Fibroblast of the aortic adventitia (primary cell): ENCODE data around the gene ZNF341. TPM values are rescaled to one million over a fixed set of nuclear protein-coding genes. Genes with fewer than 3 reads are reported as not detected.

Experiments
- DNase-seq: peaks from one replicate; pipeline ENCODE4 v3.0.0-alpha.2; 2010; ENCODE audit warnings: low read depth
- H3K4me3 ChIP-seq: 2 replicates; pipeline ENCODE4 v1.5.1; 2011; ENCODE audit warnings: low read depth, mild to moderate bottlenecking, control low read depth, low read length, moderate library complexity
- total RNA-seq: library from RNA; depleted of rRNA; stranded (reverse); fragments of >200 nt; gene quantifications from 2 replicates; pipeline ENCODE4 v1.2.3, GENCODE V29; 2012; ENCODE audit warnings: low replicate concordance
- TF ChIP-seq, protein P1 (sequence below): IDR thresholded peaks from 2 replicates; pipeline ENCODE4 v1.5.1; 2011; ENCODE audit warnings: mild to moderate bottlenecking, low read length, control low read depth, inconsistent platforms; ENCODE audit not compliant: insufficient read depth

The ZNF341 gene
- total RNA-seq, 1 donor: 1.5 TPM

DNA sequence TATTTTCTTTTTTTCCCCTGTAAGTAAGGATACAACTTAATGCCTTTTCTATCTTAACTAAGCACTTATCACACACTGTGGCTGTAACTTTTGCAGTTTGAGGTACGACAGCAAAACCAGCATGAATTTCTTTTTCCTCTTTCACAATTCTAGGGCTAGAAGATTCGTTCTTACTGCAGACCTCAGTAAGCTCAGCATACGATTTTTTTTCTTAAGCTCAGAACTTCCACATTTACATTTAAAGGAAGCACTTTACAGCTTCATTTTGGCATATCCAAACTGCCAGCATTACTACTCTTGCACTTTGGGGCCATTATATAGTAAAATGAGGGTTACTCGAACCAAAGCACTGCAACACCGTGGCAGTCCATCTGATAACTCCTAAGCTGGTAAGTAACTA lies 78.5 kb downstream of the ZNF341 start:
- H3K4me3 ChIP-seq: no peak overlapping the region
- DNase-seq: no peak
- TF ChIP-seq, protein P1, sequence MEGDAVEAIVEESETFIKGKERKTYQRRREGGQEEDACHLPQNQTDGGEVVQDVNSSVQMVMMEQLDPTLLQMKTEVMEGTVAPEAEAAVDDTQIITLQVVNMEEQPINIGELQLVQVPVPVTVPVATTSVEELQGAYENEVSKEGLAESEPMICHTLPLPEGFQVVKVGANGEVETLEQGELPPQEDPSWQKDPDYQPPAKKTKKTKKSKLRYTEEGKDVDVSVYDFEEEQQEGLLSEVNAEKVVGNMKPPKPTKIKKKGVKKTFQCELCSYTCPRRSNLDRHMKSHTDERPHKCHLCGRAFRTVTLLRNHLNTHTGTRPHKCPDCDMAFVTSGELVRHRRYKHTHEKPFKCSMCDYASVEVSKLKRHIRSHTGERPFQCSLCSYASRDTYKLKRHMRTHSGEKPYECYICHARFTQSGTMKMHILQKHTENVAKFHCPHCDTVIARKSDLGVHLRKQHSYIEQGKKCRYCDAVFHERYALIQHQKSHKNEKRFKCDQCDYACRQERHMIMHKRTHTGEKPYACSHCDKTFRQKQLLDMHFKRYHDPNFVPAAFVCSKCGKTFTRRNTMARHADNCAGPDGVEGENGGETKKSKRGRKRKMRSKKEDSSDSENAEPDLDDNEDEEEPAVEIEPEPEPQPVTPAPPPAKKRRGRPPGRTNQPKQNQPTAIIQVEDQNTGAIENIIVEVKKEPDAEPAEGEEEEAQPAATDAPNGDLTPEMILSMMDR: no peak

DNA sequence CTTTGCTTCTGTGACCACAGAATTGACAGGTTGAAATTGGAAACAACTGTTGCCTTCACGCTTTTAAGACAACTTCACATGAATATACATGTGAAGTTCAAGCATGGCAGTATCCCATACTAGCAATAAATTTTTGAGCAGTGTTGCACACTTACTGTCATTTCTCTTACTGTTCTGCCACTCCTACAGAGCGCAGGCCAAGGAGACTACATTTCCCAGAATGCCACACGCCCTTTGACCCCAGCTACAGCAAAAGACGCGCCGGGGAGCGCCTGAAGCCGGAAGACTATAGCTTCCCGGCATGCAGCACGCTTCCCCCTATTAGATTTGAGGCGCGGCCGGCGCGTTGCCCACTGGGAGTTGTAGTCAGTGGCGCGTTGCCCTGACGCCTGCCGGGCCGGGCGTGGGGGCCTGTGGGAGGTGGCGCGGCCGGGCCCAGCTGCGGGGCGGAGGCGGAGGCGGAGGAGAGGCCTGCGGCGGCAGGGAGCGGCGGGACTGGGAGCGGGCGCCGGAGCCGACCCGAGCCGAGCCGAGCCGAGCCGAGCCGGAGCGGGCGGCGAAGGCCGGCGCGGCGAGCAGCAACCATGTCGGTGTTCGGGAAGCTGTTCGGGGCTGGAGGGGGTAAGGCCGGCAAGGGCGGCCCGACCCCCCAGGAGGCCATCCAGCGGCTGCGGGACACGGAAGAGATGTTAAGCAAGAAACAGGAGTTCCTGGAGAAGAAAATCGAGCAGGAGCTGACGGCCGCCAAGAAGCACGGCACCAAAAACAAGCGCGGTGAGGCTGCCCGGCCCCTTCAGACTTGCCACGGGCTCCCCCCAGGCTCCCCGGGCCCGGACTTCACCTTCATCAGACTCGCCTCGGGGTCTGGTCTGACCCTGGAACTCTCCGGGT lies 79.3 kb downstream of the ZNF341 start, which contains the start of gene CHMP4B:
Gene CHMP4B, plus strand, starts transcription at position 464 of the 891 bp plus-strand sequence. Its CDS starts 121 bp downstream, at position 585.
- peak within 1 kb of the TSS; percentile 99 for H3K4me3 ChIP-seq
- DNase-seq: peak; percentile 98
- TF ChIP-seq, protein P1: no peak

- H3K4me3 ChIP-seq: peak overlapping the region; percentile 99
- DNase-seq: no peak
- TF ChIP-seq, protein P1: no peak
Measured at GRCh38 chr20:33811776-33812151, 80.0 kb downstream of the ZNF341 start.

- peak overlapping the region; percentile 99 for H3K4me3 ChIP-seq
- DNase-seq: peak; percentile 81
- TF ChIP-seq, protein P1: no peak
Measured at GRCh38 chr20:33812152-33812849, 80.5 kb downstream of the ZNF341 start.

DNA sequence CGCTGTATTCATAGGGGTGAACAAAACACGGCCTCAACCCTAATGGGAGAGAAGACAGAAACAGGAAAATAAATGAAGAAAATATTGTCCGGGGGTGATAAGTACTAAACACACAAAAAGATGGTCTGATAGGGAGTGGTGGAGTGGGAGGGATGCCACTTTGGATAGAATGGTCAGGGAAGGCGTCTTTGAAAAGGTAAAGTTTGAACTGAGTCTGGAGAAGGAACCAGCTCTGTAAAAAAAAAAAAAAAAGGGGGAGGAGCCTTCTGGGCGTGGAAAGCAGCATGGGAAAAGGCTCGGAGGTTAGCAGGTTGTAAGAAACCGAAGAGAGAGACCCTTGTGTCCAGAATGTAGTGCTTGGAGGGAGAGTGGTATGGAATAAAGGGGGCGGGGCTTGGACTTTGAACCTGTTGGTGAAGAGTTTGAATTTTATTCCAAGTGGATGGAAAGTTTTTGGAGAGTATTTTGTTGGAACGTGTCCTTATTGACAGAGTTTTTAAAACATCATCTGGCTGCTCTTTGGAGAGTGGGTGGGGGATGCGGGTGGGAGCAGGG lies 81.2 kb downstream of the ZNF341 start:
- peak; percentile 27 for DNase-seq
- peak overlapping the region; percentile 99 for H3K4me3 ChIP-seq
- TF ChIP-seq, protein P1: no peak

DNA sequence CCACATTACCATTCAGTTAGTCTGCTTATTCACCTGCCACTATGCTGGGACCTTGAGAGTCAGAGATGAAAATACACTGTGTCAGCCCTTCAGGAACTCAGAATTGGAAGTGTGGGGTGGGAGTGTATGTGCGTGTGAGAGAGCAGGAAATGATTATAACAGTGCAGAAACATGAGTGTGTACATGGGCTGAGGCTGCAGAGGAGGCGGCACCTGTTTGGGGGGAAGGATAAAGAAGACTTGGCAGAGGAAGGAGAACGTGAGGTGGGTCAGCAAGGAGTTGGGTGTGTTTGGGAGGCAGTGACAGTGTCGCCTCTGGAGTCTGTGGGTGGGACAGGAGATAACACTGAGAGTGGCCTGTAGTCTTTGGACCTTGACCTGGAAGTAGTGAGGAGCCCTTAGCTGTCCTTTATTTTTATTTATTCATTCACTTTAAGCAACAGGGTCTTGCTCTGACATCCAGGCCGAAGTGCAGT lies 82.5 kb downstream of the ZNF341 start:
- no peak for DNase-seq
- no peak overlapping the region for H3K4me3 ChIP-seq
- TF ChIP-seq, protein P1: no peak
